Uterus (tissue), 2 donors: Measurements from ENCODE around the gene STRN.
"Not testable (repeated sequence)": the region's sequence is repeated elsewhere in the genome, so short reads cannot be mapped to it uniquely, and the experiment has no call there.

Source experiments
- CTCF ChIP-seq, 4 experiments: fragments of 200-600 bp in 2 of 4; fragments of 450-650 bp in 2 of 4; sonication (generic) in 2 of 4; IDR thresholded peaks; one replicate each; pipeline ENCODE4 v1.5.1; 2016 to 2019; ENCODE audit warnings: antibody characterized with exemption in 4 of 4, mild to moderate bottlenecking in 2 of 4, moderate library complexity in 1 of 4
- POLR2A ChIP-seq, 2 donors: fragments of 450-650 bp; IDR thresholded peaks; one replicate each; pipeline ENCODE4 v1.6.1; 2016; ENCODE audit warnings: antibody characterized with exemption in 2 of 2, mild to moderate bottlenecking in 1 of 2, moderate library complexity in 1 of 2

DNA sequence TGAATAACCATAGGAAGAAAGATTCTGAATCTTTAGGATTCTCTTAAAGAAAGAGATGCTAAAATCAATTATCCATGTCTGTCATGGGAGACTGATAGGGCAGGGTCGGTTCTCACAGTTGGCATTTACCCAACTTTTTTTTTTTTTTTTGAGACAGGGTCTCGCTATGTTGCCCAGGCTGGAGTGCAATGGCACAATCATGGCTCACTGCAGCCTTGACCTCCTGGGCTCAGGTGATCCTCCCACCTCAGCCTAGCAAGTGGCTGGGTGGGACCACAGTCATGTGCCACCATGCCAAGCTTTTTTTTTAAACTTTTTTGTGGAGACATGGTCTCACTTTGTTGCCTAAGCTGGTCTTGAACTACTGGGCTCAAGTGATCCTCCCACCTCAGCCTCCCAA, 141.7 kb downstream of the STRN start:
- TF ChIP-seq POLR2A, CTCF (IDR thresholded peaks at IDR 0.05): not testable (repeated sequence)
